ENCODE results near the gene NHLRC4. TPM values are rescaled to one million over a fixed set of nuclear protein-coding genes. Genes with fewer than 3 reads are reported as not detected.

Gene NHLRC4
- total RNA-seq, 1 experiment from 2014 or later: 1.2 TPM

GRCh38 chr16:576197-576822 is 9.5 kb downstream of the NHLRC4 start:
- in situ Hi-C loops (cut with HindIII; ENCODE audit: low pct_unique_long_range_greater_than_20kb, low sequenced_read_pairs): no loop called here

DNA sequence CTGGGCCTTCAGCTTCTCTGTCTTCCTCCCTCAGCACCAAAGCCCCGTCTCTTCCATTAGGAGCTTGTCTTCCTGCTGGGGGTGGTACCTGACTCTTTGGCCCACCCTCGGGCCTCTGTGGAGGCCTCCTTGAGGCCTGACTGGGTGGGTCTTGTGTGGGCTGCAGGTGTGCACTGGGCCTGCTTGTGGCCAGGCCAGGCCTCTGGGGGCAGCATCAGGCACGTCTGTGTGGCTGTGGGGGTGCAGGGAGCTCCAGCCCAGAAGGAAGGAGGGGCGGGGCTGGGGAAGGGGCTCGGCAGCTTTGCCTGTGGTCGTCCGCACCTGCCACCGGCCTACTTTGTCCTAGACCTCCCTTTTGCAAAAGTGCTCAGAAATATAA is 10.0 kb downstream of the NHLRC4 start:
- DNase-seq (ENCODE audit: low read depth): no peak
- in situ Hi-C loops (cut with HindIII; ENCODE audit: low pct_unique_long_range_greater_than_20kb, low sequenced_read_pairs): no loop called here

More at GRCh38 chr16:576197-576822, 9.5 kb downstream of the NHLRC4 start:
- no peak for DNase-seq (ENCODE audit: low read depth)

- no peak for DNase-seq (ENCODE audit: low read depth)
- in situ Hi-C loops (cut with HindIII; ENCODE audit: low pct_unique_long_range_greater_than_20kb, low sequenced_read_pairs): no loop called here
Measured at GRCh38 chr16:577796-578195, 11.0 kb downstream of the NHLRC4 start.

DNA sequence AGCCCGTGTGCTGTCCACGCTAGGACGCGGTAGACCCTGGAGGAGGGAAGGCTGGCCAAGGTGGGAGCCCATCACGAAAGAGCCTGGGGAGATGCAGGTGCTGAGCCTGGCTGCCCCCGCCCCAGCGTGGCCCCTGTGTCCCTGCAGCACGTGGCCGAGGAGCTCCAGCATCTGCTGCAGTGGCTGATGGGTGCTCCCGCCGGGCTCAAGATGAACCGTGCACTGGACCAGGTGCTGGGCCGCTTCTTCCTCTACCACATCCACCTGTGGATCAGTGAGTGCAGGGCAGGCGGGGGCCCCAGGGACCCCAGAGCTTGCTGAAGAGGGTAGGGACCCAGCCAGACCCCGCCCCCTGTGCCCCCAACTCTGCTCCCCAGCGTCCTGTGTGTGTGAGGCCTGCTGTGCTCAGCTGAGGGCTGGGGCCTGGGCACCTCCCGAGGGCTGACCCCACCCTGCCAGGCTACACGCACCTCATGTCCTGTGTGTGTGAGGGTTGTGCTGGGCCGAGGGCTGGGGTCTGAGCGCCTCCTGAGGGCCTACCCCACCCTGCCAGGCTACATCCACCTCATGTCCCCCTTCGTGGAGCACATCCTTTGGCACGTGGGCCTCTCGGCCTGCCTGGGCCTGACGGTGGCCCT is 11.5 kb downstream of the NHLRC4 start:
- DNase-seq (ENCODE audit: low read depth): no peak
- in situ Hi-C loops (cut with HindIII; ENCODE audit: low pct_unique_long_range_greater_than_20kb, low sequenced_read_pairs): no loop called here

DNA sequence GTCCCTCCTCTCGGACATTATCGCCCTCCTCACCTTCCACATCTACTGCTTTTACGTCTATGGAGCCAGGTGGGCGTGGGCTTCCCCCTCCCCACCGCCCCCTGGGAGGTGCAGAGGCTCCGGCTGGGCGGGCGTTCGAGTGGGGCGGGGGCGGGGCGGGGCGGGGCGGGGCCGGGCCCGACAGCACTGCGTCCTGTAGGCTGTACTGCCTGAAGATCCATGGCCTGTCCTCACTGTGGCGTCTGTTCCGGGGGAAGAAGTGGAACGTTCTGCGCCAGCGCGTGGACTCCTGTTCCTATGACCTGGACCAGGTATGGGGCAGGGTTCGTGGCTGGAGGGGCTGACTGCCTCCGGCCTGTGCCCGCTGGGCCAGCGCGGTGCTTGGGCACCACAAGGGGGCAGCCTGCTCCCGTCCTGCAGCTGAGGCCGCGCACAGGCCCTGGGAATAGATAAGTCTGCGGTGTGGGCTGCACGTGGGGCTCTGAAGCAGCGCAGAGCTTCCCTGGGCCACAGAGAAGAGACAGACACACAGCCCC is 12.1 kb downstream of the NHLRC4 start:
- DNase-seq (ENCODE audit: low read depth): no peak
- in situ Hi-C loops (cut with HindIII; ENCODE audit: low pct_unique_long_range_greater_than_20kb, low sequenced_read_pairs): no loop called here

- in situ Hi-C loops (cut with HindIII; ENCODE audit: low pct_unique_long_range_greater_than_20kb, low sequenced_read_pairs): no loop called here
Measured at GRCh38 chr16:580141-580945, 13.5 kb downstream of the NHLRC4 start.

GRCh38 chr16:580946-581498 is 14.2 kb downstream of the NHLRC4 start:
- no peak for DNase-seq (ENCODE audit: low read depth)
- in situ Hi-C loops (cut with HindIII; ENCODE audit: low pct_unique_long_range_greater_than_20kb, low sequenced_read_pairs): no loop called here

More at GRCh38 chr16:580141-580945, 13.5 kb downstream of the NHLRC4 start:
- DNase-seq (ENCODE audit: low read depth): no peak

GRCh38 chr16:582218-582613 is 15.4 kb downstream of the NHLRC4 start:
- no peak for DNase-seq (ENCODE audit: low read depth)
- in situ Hi-C loops (cut with HindIII; ENCODE audit: low pct_unique_long_range_greater_than_20kb, low sequenced_read_pairs): no loop called here

DNA sequence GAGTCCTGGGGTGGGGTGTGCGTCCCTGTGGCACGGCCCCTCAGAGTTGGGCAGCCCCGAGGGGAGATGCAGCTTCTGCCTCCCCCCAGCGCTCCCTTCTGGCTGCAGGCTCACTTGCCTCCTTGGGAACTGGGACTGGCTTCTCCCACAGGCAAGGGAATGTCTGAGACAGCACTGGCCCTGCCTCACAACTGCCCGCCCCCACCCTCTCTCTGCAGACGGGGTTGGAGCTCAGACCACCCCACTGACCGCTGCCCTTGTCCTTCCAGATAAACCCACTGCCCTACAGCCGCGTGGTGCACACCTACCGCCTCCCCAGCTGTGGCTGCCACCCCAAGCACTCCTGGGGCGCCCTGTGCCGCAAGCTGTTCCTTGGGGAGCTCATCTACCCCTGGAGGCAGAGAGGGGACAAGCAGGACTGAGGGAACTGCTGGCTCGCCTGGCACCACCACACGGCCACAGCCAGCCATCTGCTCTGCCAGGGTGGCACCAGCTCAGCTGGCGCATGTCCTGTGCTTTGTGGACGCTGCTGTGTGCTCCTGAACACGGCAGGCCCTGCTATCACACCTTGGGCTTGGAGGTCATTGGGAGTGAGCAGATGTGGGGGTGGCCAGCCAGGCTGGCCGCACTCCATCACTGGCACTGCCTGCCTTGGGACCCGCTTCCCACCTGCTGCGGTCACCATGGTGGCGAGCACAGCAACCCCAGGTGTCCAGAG is 16.0 kb downstream of the NHLRC4 start:
- in situ Hi-C loops (cut with HindIII; ENCODE audit: low pct_unique_long_range_greater_than_20kb, low sequenced_read_pairs): no loop called here
- no peak for DNase-seq (ENCODE audit: low read depth)

GRCh38 chr16:583470-583814 is 16.6 kb downstream of the NHLRC4 start:
- DNase-seq (ENCODE audit: low read depth): no peak
- in situ Hi-C loops (cut with HindIII; ENCODE audit: low pct_unique_long_range_greater_than_20kb, low sequenced_read_pairs): no loop called here

DNA sequence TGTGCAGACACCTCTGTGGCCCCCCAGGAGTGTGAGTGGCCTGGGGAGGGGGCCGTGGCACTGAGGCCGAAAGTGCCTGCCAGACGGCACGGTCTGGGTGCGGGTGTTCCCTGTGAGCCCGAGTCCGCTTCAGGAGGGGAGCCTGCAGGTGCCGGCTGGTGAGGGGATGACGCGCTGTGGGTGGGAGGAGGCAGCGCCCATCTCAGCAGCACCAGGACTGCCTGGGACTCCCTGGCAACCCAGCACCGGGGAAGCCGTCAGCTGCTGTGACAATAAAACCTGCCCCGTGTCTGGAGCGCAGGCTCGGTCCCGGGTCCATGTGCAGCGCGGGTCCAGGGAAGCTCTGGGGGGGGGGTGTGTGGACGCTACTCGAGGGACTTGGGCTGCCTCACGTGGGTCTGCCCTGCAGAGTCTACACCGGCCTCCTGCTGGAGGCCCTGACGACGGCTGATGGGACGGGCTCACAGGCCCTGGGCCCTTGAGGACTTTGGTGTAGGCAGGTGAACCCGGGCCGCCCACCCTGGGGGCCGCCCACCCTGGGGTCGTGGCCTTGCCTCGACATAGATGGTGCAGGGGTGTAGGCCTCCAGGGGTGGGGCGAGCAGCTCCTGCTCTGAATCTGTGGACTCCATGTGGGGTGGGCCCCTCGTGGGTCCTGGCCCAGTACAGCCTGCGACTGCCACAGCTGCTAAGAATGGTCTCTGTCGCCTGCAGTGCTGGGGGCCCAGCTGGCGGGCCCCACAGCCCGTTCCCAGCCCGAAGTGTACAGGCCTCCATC is 17.2 kb downstream of the NHLRC4 start:
- in situ Hi-C loops (cut with HindIII; ENCODE audit: low pct_unique_long_range_greater_than_20kb, low sequenced_read_pairs): no loop called here
- no peak for DNase-seq (ENCODE audit: low read depth)

DNA sequence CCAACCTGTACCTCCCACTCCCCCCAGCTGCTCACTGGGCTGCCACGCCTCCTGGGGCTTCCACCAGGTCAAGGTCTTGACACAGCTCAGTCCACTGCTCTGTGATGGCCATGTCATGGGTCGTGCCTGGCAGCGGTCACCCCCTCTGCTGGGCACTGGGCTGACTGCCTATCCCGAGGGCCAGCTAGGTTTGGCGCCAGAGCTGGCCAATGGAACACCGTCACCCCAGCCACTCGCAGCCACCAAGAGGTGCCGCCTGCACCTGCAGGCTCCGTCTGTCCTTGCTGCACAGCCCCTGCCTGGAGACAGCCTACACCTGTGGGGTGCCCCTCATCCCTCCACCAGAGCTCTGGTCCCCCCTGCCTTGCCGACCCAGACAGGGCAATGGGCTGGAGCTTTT is 18.5 kb downstream of the NHLRC4 start:
- in situ Hi-C loops (cut with HindIII; ENCODE audit: low pct_unique_long_range_greater_than_20kb, low sequenced_read_pairs): no loop called here
- DNase-seq (ENCODE audit: low read depth): peak; percentile 41

DNA sequence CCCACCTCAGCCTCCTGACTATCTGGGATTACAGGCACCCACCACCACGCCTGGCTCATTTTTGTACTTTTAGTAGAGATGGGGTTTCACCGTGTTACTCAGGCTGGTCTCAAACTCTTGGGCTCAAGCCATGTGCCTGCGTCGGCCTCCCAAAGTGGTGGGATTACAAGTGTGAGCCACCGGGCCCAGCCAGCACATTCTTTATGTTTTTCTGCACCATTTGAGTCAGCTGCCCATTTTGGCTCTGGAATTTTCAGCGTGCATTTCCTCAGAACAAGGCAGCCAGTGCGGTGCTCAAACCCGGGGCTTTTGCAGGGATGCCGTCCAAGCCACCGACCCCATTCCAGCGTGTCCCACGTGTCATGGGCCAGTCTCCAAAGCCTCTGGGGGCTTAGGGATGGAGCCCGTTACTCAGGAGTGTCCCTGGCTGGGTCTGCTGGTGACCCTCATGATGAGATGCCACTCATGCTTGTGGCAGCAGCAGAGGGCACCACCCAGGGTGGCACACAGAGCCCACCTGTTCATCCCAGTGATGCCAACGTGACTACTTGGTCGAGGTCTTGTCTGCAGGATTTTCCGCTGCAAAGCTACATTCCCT is 19.3 kb downstream of the NHLRC4 start:
- no peak for DNase-seq (ENCODE audit: low read depth)
- in situ Hi-C loops (cut with HindIII; ENCODE audit: low pct_unique_long_range_greater_than_20kb, low sequenced_read_pairs): no loop called here

DNA sequence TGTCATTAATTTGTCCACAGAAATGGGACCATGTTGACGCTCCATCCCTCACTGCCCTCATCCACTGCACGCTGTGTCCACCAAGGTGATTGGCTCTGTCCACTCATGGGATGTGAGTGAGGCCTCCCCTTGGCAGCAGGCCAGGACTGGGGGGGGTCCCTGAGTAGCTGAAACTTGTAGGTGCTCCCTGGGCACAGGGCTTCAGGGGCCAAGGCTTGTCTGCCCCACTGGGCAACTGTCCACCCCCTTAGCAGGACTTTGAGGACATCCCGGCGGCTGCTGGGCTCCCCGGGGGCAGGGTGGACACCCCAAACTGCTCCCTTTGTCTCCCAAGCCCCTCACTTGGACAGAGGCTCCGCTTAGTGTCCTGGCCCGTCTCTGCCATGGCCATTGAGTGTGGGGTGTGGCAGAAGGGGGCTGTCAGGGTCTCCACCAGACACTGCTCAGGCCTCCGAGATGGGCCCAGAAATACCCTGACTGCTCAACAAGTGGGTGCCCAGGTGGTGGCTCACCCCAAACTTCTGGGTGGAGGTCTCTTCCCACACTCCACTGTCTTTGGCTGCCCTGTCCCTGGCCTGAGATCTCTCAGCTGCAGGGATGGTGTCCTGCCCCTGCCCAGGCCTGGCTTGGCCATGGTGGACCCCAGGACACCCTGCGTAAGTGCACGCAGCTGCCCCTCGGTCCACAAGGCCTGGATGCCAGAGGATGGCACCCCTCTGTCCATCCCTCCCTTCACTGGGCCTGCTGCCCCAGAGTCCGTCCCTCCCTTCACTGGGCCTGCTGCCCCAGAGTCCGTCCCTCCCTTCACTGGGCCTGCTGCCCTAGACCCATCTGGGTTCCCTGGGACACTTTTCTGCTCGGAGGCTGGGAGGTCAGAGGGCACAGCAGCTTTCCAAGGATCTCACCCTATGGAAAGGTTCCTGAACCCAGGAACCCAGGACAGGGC is 20.1 kb downstream of the NHLRC4 start:
- in situ Hi-C loops (cut with HindIII; ENCODE audit: low pct_unique_long_range_greater_than_20kb, low sequenced_read_pairs): no loop called here
- DNase-seq (ENCODE audit: low read depth): peak; percentile 31

GRCh38 chr16:588639-588888 is 21.8 kb downstream of the NHLRC4 start:
- DNase-seq (ENCODE audit: low read depth): peak; percentile 81
- in situ Hi-C loops (cut with HindIII; ENCODE audit: low pct_unique_long_range_greater_than_20kb, low sequenced_read_pairs): no loop called here

DNA sequence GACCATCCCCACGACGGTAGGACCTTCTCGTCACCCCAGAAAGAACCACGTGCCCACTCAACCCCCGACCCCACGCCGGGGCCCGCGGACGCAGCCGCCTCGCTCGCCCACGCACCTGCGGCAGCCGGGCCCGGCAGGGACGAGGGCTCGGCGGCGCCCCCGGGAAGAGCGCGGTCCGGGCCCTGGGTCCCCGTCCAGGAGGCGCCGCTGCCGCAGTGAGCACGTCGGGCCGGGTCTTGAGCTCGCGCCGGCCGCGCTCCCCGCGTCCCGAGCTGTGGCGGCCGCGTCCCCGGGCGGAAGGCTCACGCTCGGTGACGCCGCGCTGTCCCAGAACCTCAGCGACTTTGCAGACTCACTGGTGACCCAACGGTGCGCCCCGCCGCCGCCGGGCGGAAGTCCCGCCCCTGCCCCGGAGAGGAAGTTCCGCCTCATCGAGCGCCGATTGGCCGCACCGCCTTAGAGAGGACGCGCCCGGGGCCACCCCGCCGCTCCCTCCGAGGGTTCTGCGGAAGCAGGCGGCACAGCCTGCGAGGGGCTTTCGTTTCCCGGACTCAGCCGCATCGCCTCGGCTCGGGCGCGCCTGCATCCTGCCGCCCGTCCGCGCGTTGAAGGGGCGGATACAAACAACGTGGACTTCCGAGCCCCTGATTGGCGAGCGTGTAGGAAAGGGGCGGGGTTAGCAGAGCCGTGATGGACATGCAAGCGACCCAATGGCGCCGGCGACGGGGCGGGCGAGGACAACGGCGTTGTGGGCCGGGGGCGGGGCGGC is 22.3 kb downstream of the NHLRC4 start:
- DNase-seq (ENCODE audit: low read depth): peak; percentile 98
- in situ Hi-C loops (cut with HindIII; ENCODE audit: low pct_unique_long_range_greater_than_20kb, low sequenced_read_pairs): no loop called here

Measured in Caki2 (cell line).